AG20443 (cell line): ENCODE measurements around the gene KLK15.

Experiments
- DNase-seq: peaks from one replicate; pipeline ENCODE4 v3.0.0; 2012; ENCODE audit warnings: low spot score, mixed read lengths

KLK15 gene, protein sequence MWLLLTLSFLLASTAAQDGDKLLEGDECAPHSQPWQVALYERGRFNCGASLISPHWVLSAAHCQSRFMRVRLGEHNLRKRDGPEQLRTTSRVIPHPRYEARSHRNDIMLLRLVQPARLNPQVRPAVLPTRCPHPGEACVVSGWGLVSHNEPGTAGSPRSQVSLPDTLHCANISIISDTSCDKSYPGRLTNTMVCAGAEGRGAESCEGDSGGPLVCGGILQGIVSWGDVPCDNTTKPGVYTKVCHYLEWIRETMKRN

GRCh38 chr19:50833117-50833801 lies at the start of gene KLK15:
TSS of gene KLK15 (minus strand) at chr19:50833574. CDS start at chr19:50831492, 2,082 bp downstream.
- no peak for DNase-seq

DNA sequence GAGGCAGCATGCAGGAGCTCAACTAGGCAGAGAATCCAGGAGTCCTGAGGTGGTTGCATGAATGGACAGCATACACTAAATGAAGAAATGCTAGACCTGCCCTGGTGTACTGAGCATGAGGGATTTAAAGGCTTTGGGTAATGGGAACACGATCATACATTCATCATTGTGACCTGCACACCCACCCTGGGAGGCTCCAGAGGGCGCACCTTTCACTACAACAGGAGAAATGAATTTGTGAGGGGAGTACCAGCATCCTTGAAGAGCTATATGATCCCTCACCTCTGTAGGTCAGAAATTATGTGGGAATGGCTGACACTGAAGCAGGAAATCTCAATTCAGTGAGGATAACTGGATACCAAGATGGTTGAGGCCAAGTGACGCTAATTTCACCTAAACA lies 48.8 kb upstream of the KLK15 start:
- DNase-seq: no peak

GRCh38 chr19:50880241-50880640 lies 46.9 kb upstream of the KLK15 start:
- DNase-seq: no peak

DNA sequence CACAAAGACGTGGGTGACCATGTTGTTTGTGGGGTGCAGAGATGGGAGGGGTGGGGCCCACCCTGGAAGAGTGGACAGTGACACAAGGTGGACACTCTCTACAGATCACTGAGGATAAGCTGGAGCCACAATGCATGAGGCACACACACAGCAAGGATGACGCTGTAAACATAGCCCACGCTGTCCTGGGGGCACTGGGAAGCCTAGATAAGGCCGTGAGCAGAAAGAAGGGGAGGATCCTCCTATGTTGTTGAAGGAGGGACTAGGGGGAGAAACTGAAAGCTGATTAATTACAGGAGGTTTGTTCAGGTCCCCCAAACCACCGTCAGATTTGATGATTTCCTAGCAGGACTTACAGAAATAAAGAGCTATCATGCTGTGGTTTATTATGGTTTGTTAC lies 45.5 kb upstream of the KLK15 start:
- no peak for DNase-seq

DNA sequence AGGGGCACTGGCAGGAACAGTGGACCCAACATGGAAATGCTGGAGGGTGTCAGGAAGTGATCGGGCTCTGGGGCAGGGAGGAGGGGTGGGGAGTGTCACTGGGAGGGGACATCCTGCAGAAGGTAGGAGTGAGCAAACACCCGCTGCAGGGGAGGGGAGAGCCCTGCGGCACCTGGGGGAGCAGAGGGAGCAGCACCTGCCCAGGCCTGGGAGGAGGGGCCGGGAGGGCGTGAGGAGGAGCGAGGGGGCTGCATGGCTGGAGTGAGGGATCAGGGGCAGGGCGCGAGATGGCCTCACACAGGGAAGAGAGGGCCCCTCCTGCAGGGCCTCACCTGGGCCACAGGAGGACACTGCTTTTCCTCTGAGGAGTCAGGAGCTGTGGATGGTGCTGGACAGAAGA lies 44.0 kb upstream of the KLK15 start:
- DNase-seq: no peak

DNA sequence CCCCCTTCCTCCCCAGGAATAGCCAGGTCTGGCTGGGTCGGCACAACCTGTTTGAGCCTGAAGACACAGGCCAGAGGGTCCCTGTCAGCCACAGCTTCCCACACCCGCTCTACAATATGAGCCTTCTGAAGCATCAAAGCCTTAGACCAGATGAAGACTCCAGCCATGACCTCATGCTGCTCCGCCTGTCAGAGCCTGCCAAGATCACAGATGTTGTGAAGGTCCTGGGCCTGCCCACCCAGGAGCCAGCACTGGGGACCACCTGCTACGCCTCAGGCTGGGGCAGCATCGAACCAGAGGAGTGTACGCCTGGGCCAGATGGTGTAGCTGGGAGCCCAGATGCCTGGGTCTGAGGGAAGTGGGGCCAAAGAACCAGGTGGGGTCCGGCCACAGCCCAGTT lies 43.1 kb upstream of the KLK15 start:
- DNase-seq: no peak

DNA sequence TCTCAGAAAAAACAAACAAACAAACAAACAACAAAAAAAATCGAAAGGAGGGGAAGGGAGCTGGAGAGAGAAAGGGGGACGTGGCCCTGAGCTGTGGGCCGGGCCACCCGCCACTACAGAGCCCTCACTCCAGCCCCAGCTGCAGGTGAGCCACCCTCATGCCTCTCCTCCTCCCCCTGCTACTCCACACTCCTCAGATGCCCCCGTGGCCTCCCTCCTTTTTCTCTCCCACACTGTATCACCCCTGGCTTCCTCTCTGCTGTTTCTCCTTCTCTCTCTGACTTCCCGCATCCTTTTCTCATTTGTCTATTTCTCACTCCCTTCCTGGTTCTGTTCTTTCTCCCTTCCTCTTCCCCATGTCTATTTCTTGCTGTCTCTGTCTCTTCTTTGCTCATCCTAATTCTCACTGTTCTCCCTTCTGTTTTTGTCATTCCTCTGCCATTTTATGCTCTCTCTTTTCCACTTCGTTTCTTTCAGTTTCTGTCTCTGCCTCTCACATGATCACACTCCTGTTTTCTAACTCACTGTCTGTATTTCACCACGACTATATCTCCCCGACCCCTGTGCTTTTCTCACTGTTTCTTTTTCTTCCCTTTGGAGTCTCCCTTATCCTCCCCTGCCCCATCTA lies 42.5 kb upstream of the KLK15 start:
- DNase-seq: no peak

- no peak for DNase-seq
These were observed 40.8 kb upstream of the KLK15 start for GRCh38 chr19:50874211-50874610.

DNA sequence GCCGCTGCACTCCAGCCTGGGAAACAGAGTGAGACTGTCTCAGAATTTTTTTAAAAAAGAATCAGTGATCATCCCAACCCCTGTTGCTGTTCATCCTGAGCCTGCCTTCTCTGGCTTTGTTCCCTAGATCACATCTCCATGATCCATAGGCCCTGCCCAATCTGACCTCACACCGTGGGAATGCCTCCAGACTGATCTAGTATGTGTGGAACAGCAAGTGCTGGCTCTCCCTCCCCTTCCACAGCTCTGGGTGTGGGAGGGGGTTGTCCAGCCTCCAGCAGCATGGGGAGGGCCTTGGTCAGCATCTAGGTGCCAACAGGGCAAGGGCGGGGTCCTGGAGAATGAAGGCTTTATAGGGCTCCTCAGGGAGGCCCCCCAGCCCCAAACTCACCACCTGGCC lies 39.7 kb upstream of the KLK15 start, which contains the start of gene KLK2:
KLK2 (plus strand) TSS at position 384 of the 400 bp plus-strand sequence. CDS start 35 bp downstream, outside the sequence.
- no peak for DNase-seq

GRCh38 chr19:50870417-50871089 lies 37.2 kb upstream of the KLK15 start:
- no peak for DNase-seq

DNA sequence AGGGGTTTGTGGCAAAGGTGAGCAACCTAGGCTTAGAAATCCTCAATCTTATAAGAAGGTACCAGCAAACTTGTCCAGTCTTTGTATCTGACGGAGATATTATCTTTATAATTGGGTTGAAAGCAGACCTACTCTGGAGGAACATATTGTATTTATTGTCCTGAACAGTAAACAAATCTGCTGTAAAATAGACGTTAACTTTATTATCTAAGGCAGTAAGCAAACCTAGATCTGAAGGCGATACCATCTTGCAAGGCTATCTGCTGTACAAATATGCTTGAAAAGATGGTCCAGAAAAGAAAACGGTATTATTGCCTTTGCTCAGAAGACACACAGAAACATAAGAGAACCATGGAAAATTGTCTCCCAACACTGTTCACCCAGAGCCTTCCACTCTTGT lies 36.1 kb upstream of the KLK15 start:
- DNase-seq: no peak

DNA sequence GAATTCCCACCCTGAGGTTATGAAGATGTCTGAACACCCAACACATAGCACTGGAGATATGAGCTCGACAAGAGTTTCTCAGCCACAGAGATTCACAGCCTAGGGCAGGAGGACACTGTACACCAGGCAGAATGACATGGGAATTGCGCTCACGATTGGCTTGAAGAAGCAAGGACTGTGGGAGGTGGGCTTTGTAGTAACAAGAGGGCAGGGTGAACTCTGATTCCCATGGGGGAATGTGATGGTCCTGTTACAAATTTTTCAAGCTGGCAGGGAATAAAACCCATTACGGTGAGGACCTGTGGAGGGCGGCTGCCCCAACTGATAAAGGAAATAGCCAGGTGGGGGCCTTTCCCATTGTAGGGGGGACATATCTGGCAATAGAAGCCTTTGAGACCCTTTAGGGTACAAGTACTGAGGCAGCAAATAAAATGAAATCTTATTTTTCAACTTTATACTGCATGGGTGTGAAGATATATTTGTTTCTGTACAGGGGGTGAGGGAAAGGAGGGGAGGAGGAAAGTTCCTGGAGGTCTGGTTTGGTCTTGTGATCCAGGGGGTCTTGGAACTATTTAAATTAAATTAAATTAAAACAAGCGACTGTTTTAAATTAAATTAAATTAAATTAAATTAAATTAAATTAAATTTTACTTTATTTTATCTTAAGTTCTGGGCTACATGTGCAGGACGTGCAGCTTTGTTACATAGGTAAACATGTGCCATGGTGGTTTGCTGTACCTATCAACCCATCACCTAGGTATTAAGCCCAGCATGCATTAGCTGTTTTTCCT lies 28.3 kb upstream of the KLK15 start:
- DNase-seq: no peak

DNA sequence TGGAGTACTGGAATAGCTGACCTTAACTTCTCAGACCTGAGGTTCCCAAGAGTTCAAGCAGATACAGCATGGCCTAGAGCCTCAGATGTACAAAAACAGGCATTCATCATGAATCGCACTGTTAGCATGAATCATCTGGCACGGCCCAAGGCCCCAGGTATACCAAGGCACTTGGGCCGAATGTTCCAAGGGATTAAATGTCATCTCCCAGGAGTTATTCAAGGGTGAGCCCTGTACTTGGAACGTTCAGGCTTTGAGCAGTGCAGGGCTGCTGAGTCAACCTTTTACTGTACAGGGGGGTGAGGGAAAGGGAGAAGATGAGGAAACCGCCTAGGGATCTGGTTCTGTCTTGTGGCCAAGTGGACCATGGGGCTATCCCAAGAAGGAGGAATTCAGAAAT lies 27.6 kb upstream of the KLK15 start:
- no peak for DNase-seq

- DNase-seq: no peak
These were observed 26.5 kb upstream of the KLK15 start for GRCh38 chr19:50859849-50860248.

- DNase-seq: no peak
These were observed 25.5 kb upstream of the KLK15 start for GRCh38 chr19:50858886-50859285.

- no peak for DNase-seq
These were observed 24.0 kb upstream of the KLK15 start for GRCh38 chr19:50857366-50857765.

- no peak for DNase-seq
These were observed 21.4 kb upstream of the KLK15 start, which contains the start of gene KLK3 for GRCh38 chr19:50854636-50855410. TSS of gene KLK3 (plus strand) at chr19:50854915. CDS start at chr19:50854956, 41 bp downstream.

GRCh38 chr19:50851620-50852019 lies 18.2 kb upstream of the KLK15 start:
- DNase-seq: no peak

DNA sequence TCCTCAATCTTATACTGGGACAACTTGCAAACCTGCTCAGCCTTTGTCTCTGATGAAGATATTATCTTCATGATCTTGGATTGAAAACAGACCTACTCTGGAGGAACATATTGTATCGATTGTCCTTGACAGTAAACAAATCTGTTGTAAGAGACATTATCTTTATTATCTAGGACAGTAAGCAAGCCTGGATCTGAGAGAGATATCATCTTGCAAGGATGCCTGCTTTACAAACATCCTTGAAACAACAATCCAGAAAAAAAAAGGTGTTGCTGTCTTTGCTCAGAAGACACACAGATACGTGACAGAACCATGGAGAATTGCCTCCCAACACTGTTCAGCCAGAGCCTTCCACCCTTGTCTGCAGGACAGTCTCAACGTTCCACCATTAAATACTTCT lies 17.4 kb upstream of the KLK15 start:
- DNase-seq: no peak

DNA sequence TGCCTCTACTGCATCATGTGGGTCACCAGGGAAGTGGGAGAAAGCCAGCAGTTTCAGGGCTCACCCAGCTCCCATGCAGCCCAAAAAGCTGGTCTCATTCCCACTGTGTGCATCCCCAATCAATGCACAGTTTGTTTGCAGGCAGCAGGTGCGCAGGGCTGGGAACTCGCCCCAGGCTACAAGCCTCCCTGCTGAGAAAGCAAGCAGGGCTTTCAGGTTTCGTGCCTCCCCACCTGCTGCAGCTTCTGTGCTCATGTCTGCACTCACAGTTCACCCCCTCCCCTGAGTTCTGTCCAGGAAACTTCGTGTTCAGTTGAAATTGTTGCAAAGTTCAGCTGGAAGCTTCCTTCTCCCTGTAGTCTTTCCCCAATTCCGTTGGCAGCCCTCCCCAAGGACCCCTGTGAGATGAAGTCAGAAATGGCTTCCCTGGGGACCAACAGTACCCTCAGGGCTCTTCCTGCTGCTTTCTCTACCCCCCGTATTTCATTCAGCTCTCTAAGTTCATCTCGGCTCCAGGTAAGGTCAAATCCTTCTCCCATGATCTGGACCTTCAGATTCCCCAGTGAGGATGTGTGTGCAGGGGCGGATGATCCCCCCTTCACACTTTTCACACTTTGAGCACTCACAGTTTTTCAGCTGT lies 11.0 kb upstream of the KLK15 start:
- DNase-seq: no peak
